Natural killer cell (primary cell): ENCODE data around the gene PDHB. TPM values are rescaled to one million over a fixed set of nuclear protein-coding genes. Genes with fewer than 3 reads are reported as not detected.

Source experiments
- ATAC-seq, 3 donors: fragments of 150-1000 bp in 2 of 3; fragments of 200-7000 bp in 1 of 3; cut with Tn5 transposase; 1 replicate in 1 of 3; 2 replicates in 2 of 3; pipeline ENCODE4 v1.10.0; 2021; ENCODE audit warnings: mild to moderate bottlenecking in 2 of 3, moderate library complexity in 2 of 3
- DNase-seq, 2 donors: peaks; one replicate each; pipeline versions ENCODE4 v3.0.0 to v3.0.0-alpha.2; 2013 to 2021; ENCODE audit warnings: mixed read lengths in 1 of 2
- H3K27ac ChIP-seq: one replicate; pipeline ENCODE4 v1.5.1; 2013; ENCODE audit warnings: mild to moderate bottlenecking, low read length
- H3K27me3 ChIP-seq: one replicate; pipeline ENCODE4 v1.6.1; 2013; ENCODE audit warnings: low read length; ENCODE audit not compliant: control insufficient read depth, insufficient read depth
- H3K36me3 ChIP-seq: one replicate; pipeline ENCODE4 v1.6.1; 2013; ENCODE audit warnings: low read length; ENCODE audit not compliant: control insufficient read depth, insufficient read depth
- H3K4me1 ChIP-seq: one replicate; pipeline ENCODE4 v1.6.1; 2013; ENCODE audit warnings: low read length; ENCODE audit not compliant: control insufficient read depth, insufficient read depth
- H3K4me3 ChIP-seq: one replicate; pipeline ENCODE4 v1.5.1; 2013; ENCODE audit warnings: low read length
- H3K9me3 ChIP-seq: one replicate; pipeline ENCODE4 v1.6.1; 2013; ENCODE audit warnings: low read length; ENCODE audit not compliant: control insufficient read depth, insufficient read depth
- H3K27ac Mint-ChIP-seq, 2 donors: one replicate each; pipeline ENCODE4 v1.8.0; 2022; ENCODE audit warnings: mild to moderate bottlenecking in 2 of 2, mixed read lengths in 2 of 2, moderate library complexity in 1 of 2
- H3K27me3 Mint-ChIP-seq, 2 donors: one replicate each; pipeline ENCODE4 v1.8.0; 2022; ENCODE audit warnings: low read depth in 2 of 2, mixed read lengths in 2 of 2
- H3K36me3 Mint-ChIP-seq: one replicate; pipeline ENCODE4 v1.8.0; 2022; ENCODE audit warnings: mixed read lengths
- H3K4me1 Mint-ChIP-seq, 2 donors: one replicate each; pipeline ENCODE4 v1.8.0; 2022; ENCODE audit warnings: mixed read lengths in 2 of 2
- H3K4me3 Mint-ChIP-seq: one replicate; pipeline ENCODE4 v1.8.0; 2022; ENCODE audit warnings: mild to moderate bottlenecking, moderate library complexity, mixed read lengths
- H3K9me3 Mint-ChIP-seq, 2 donors: one replicate each; pipeline ENCODE4 v1.8.0; 2022; ENCODE audit warnings: mixed read lengths in 2 of 2
- WGBS: methylation state at CpG from one replicate; pipeline ENCODE4 v1.1.7; 2013; ENCODE audit warnings: missing lambda C conversion rate; ENCODE audit not compliant: insufficient coverage; 5-methylcytosine and 5-hydroxymethylcytosine counted together
- intact Hi-C: fragments of 100-400 bp; cut with micrococcal nuclease; formaldehyde crosslinking; loops from one replicate; pipeline ENCODE4 v1.14.2; 2022
- total RNA-seq, 4 donors: library from RNA; stranded (reverse); fragments of 120-200 nt in 1 of 4; gene quantifications; one replicate each; pipeline versions ENCODE4 v1.2.3 to v1.2.4, GENCODE V29; 2013 to 2022
- TF ChIP-seq, protein P1 (sequence below): fragments of 200-600 bp; IDR thresholded peaks from one replicate; pipeline ENCODE4 v1.8.0; 2022; ENCODE audit warnings: antibody characterized with exemption

The PDHB gene
- total RNA-seq, 3 donors from 2014 or later (not counting 1 experiment from before 2014, with no cell fraction given): 33.7 to 52.4 (median 39.9) TPM

DNA sequence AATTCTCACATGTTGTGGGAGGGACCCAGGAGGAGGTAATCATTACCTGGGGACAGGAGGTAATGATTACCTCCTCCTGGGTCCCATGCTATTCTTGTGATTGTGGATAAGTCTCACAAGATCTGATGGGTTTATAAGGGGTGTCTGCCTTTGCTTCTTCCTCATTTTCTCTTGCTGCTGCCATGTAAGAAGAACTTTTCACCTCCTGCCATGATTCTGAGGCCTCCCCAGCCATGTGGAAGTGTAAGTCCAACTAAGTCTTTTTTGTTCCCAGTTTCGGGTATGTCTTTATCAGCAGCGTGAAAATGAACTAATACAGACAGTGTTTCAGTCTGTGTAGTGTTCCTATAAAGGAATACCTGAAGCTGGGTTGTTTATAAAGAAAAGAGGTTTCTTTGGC lies 45.1 kb upstream of the PDHB start:
- H3K36me3 ChIP-seq: no peaks in the 10 kb centered on the region
- no peaks in the 10 kb centered on the region for H3K36me3 Mint-ChIP-seq
- peaks cover 3% of the 10 kb centered on the region for H3K4me1 ChIP-seq
- WGBS: 95% methylated on average over 2 of the region's 2 CpGs
- intact Hi-C loops: no loop called here
- H3K4me3 Mint-ChIP-seq: no peak overlapping the region
- H3K9me3 Mint-ChIP-seq: no peaks in the 10 kb centered on the region
- DNase-seq: no peak
- H3K4me3 ChIP-seq: no peak overlapping the region
- H3K27me3 Mint-ChIP-seq: peaks cover 12 to 16% of the 10 kb centered on the region in 2 donors
- peaks cover under 1 to 12% of the 10 kb centered on the region in 2 donors for H3K4me1 Mint-ChIP-seq
- no peak for ATAC-seq
- TF ChIP-seq, protein P1, sequence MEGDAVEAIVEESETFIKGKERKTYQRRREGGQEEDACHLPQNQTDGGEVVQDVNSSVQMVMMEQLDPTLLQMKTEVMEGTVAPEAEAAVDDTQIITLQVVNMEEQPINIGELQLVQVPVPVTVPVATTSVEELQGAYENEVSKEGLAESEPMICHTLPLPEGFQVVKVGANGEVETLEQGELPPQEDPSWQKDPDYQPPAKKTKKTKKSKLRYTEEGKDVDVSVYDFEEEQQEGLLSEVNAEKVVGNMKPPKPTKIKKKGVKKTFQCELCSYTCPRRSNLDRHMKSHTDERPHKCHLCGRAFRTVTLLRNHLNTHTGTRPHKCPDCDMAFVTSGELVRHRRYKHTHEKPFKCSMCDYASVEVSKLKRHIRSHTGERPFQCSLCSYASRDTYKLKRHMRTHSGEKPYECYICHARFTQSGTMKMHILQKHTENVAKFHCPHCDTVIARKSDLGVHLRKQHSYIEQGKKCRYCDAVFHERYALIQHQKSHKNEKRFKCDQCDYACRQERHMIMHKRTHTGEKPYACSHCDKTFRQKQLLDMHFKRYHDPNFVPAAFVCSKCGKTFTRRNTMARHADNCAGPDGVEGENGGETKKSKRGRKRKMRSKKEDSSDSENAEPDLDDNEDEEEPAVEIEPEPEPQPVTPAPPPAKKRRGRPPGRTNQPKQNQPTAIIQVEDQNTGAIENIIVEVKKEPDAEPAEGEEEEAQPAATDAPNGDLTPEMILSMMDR: no peak
- no peak overlapping the region for H3K27ac ChIP-seq
- H3K27ac Mint-ChIP-seq: no peak overlapping the region
- no peaks in the 10 kb centered on the region for H3K9me3 ChIP-seq
- H3K27me3 ChIP-seq: no peaks in the 10 kb centered on the region

GRCh38 chr3:58474967-58475578 lies 41.4 kb upstream of the PDHB start:
- WGBS: 75% methylated on average over 3 of the region's 3 CpGs
- Histone ChIP-seq H3K4me3 (no peak overlapping the region), H3K27ac (no peak overlapping the region), H3K27me3 (no peaks in the 10 kb centered on the region), H3K9me3 (no peaks in the 10 kb centered on the region), H3K36me3 (no peaks in the 10 kb centered on the region), H3K4me1 (peaks cover 32% of the 10 kb centered on the region)
- Mint-ChIP-seq H3K4me1 (peaks cover 30 to 35% of the 10 kb centered on the region in 2 donors), H3K27ac (no peak overlapping the region), H3K4me3 (no peak overlapping the region), H3K9me3 (no peaks in the 10 kb centered on the region), H3K36me3 (no peaks in the 10 kb centered on the region), H3K27me3 (peaks cover 0 to 3% of the 10 kb centered on the region in 2 donors)
- no peak for DNase-seq
- no peak for ATAC-seq
- TF ChIP-seq, protein P1: no peak
- intact Hi-C loops: no loop called here

- Mint-ChIP-seq H3K27me3 (peaks cover 0 to 3% of the 10 kb centered on the region in 2 donors), H3K4me1 (peaks cover 30 to 35% of the 10 kb centered on the region in 2 donors), H3K9me3 (no peaks in the 10 kb centered on the region), H3K36me3 (no peaks in the 10 kb centered on the region), H3K27ac (no peak overlapping the region), H3K4me3 (no peak overlapping the region)
- H3K27me3 ChIP-seq: no peaks in the 10 kb centered on the region
- intact Hi-C loops: no loop called here
- H3K4me1 ChIP-seq: peaks cover 37% of the 10 kb centered on the region
- H3K4me3 ChIP-seq: no peak overlapping the region
- no peak overlapping the region for H3K27ac ChIP-seq
- H3K36me3 ChIP-seq: no peaks in the 10 kb centered on the region
- TF ChIP-seq, protein P1: no peak
- ATAC-seq: no peak
- no peak for DNase-seq
- WGBS: no CpG with 5 or more reads among the region's 1 CpG
- H3K9me3 ChIP-seq: no peaks in the 10 kb centered on the region
These were observed 40.8 kb upstream of the PDHB start for GRCh38 chr3:58474348-58474911.

- intact Hi-C loops: no loop called here
- no peaks in the 10 kb centered on the region for H3K36me3 ChIP-seq
These were observed 39.6 kb upstream of the PDHB start for GRCh38 chr3:58473275-58473674.

More at GRCh38 chr3:58473275-58473674, 39.6 kb upstream of the PDHB start:
- Histone ChIP-seq H3K4me3 (no peak overlapping the region), H3K27ac (no peak overlapping the region), H3K27me3 (no peaks in the 10 kb centered on the region), H3K9me3 (no peaks in the 10 kb centered on the region), H3K4me1 (peaks cover 37% of the 10 kb centered on the region)
- Mint-ChIP-seq H3K36me3 (no peaks in the 10 kb centered on the region), H3K27me3 (peaks cover 0 to 3% of the 10 kb centered on the region in 2 donors), H3K4me1 (peaks cover 30 to 35% of the 10 kb centered on the region in 2 donors), H3K27ac (no peak overlapping the region), H3K9me3 (no peaks in the 10 kb centered on the region), H3K4me3 (no peak overlapping the region)
- TF ChIP-seq, protein P1: no peak
- no peak for DNase-seq
- WGBS: 57% methylated on average over 1 of the region's 1 CpG
- no peak for ATAC-seq
